Prostate gland (tissue), 2 donors: ENCODE data around the gene TPST1.

Experiments used
- CTCF ChIP-seq, 4 experiments: fragments of 200-600 bp in 2 of 4; fragments of 450-650 bp in 2 of 4; sonication (generic) in 2 of 4; IDR thresholded peaks; 1 replicate in 3 of 4; 2 replicates in 1 of 4; pipeline ENCODE4 v1.5.1; 2016 to 2019; ENCODE audit warnings: antibody characterized with exemption in 4 of 4, mild to moderate bottlenecking in 2 of 4, moderate library complexity in 2 of 4
- POLR2A ChIP-seq: fragments of 450-650 bp; IDR thresholded peaks from one replicate; pipeline ENCODE4 v1.6.1; 2016; ENCODE audit warnings: antibody characterized with exemption, mild to moderate bottlenecking

- no peak for TF ChIP-seq POLR2A
- no peak for TF ChIP-seq CTCF (IDR thresholded peaks at IDR 0.05)
Measured at GRCh38 chr7:66213637-66214036, 8.5 kb downstream of the TPST1 start.
